ENCODE measurements around the gene WDR27.

DNA sequence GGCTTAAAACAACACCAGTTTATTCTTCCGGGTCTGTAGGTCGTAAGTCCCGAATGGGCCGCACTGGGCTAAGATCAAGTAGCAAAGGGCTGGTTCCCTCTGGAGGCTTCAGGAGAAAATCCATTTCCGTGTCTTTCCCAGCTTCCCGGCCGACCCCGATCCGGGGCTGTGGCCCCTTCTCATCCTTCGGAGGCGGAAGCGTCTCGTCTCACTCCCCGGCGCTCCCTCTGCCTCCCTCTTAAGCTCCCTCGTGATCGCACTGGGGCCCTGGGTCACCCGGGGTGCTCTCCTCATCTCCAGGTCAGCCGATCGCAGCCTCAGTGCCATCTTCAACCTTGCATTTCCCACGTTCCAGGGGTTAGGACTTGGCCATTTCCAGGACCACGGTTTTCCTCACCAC is 199.4 kb downstream of the WDR27 start:
- TF ChIP-seq, protein P1, sequence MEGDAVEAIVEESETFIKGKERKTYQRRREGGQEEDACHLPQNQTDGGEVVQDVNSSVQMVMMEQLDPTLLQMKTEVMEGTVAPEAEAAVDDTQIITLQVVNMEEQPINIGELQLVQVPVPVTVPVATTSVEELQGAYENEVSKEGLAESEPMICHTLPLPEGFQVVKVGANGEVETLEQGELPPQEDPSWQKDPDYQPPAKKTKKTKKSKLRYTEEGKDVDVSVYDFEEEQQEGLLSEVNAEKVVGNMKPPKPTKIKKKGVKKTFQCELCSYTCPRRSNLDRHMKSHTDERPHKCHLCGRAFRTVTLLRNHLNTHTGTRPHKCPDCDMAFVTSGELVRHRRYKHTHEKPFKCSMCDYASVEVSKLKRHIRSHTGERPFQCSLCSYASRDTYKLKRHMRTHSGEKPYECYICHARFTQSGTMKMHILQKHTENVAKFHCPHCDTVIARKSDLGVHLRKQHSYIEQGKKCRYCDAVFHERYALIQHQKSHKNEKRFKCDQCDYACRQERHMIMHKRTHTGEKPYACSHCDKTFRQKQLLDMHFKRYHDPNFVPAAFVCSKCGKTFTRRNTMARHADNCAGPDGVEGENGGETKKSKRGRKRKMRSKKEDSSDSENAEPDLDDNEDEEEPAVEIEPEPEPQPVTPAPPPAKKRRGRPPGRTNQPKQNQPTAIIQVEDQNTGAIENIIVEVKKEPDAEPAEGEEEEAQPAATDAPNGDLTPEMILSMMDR (IDR thresholded peaks at IDR 0.05): no peak
- no peak for TF ChIP-seq POLR2A (IDR thresholded peaks at IDR 0.05)
